Measurements from ENCODE around the gene PCCA.
"Not testable (repeated sequence)": the region's sequence is repeated elsewhere in the genome, so short reads cannot be mapped to it uniquely, and the experiment has no call there.

Gene PCCA

GRCh38 chr13:100247937-100248336 is 159.0 kb downstream of the PCCA start:
- no peak for DNase-seq

GRCh38 chr13:100254002-100254401 is 165.1 kb downstream of the PCCA start:
- DNase-seq: no peak

- DNase-seq: no peak
These were observed 173.5 kb downstream of the PCCA start for GRCh38 chr13:100262404-100262803.

GRCh38 chr13:100266026-100266425 is 177.1 kb downstream of the PCCA start:
- no peak for DNase-seq

- no peak for DNase-seq
These were observed 180.9 kb downstream of the PCCA start for GRCh38 chr13:100269837-100270236.

- DNase-seq: no peak
These were observed 184.2 kb downstream of the PCCA start for GRCh38 chr13:100273138-100273537.

GRCh38 chr13:100273552-100273951 is 184.7 kb downstream of the PCCA start:
- no peak for DNase-seq

GRCh38 chr13:100274942-100275506 is 186.1 kb downstream of the PCCA start:
- no peak for DNase-seq

GRCh38 chr13:100275746-100276145 is 186.9 kb downstream of the PCCA start:
- no peak for DNase-seq

GRCh38 chr13:100280681-100281080 is 191.8 kb downstream of the PCCA start:
- DNase-seq: no peak

- not testable (repeated sequence) for DNase-seq
These were observed 193.4 kb downstream of the PCCA start for GRCh38 chr13:100282306-100282705.

- DNase-seq: no peak
These were observed 201.4 kb downstream of the PCCA start for GRCh38 chr13:100290165-100290801.

- DNase-seq: no peak
These were observed 202.7 kb downstream of the PCCA start for GRCh38 chr13:100291624-100292023.

- no peak for DNase-seq
These were observed 208.5 kb downstream of the PCCA start for GRCh38 chr13:100297413-100297812.

- DNase-seq: no peak
These were observed 209.3 kb downstream of the PCCA start for GRCh38 chr13:100298116-100298681.

- no peak for DNase-seq
These were observed 209.8 kb downstream of the PCCA start for GRCh38 chr13:100298691-100299090.

- no peak for DNase-seq
These were observed 211.3 kb downstream of the PCCA start for GRCh38 chr13:100300243-100300642.

- no peak for DNase-seq
These were observed 211.8 kb downstream of the PCCA start for GRCh38 chr13:100300708-100301107.

- DNase-seq: no peak
These were observed 212.5 kb downstream of the PCCA start for GRCh38 chr13:100301418-100301817.

GRCh38 chr13:100302391-100302790 is 213.5 kb downstream of the PCCA start:
- DNase-seq: no peak

GRCh38 chr13:100304229-100304628 is 215.3 kb downstream of the PCCA start:
- DNase-seq: no peak

- no peak for DNase-seq
These were observed 216.5 kb downstream of the PCCA start for GRCh38 chr13:100305398-100305797.

GRCh38 chr13:100306030-100306429 is 217.1 kb downstream of the PCCA start:
- DNase-seq: no peak

- DNase-seq: no peak
These were observed 217.6 kb downstream of the PCCA start for GRCh38 chr13:100306434-100306999.
